Psoas muscle (tissue), 8 donors: ENCODE measurements around the gene MED7. TPM values are rescaled to one million over a fixed set of nuclear protein-coding genes. Genes with fewer than 3 reads are reported as not detected.
A peak's percentile ranks its signal among the peaks of the same experiment; 100 is the strongest.

Experiments used
- ATAC-seq, 4 donors: fragments of 200-7000 bp; cut with Tn5 transposase; one replicate each; pipeline ENCODE4 v1.9.1; 2020; ENCODE audit warnings: moderate library complexity in 3 of 4, mild to moderate bottlenecking in 2 of 4
- DNase-seq, 2 donors: peaks; one replicate each; pipeline ENCODE4 v3.0.0-alpha.2; 2020
- H3K27ac ChIP-seq: fragments of 200-600 bp; one replicate; pipeline ENCODE4 v1.8.0; 2022
- H3K27me3 ChIP-seq, 3 donors: fragments of 200-600 bp in 1 of 3; one replicate each; pipeline versions ENCODE4 v1.6.1 to v1.8.0; 2013 to 2022; ENCODE audit warnings: low read length in 2 of 3, mild to moderate bottlenecking in 2 of 3, moderate library complexity in 1 of 3; ENCODE audit not compliant: insufficient read depth in 3 of 3
- H3K36me3 ChIP-seq, 2 donors: fragments of 200-600 bp in 1 of 2; one replicate each; pipeline versions ENCODE4 v1.6.1 to v1.8.0; 2013 to 2022; ENCODE audit warnings: low read depth in 1 of 2, mild to moderate bottlenecking in 1 of 2, moderate library complexity in 1 of 2; ENCODE audit not compliant: insufficient read depth in 1 of 2
- H3K4me1 ChIP-seq: fragments of 200-600 bp; one replicate; pipeline ENCODE4 v1.8.0; 2022
- H3K4me3 ChIP-seq: fragments of 200-600 bp; one replicate; pipeline ENCODE4 v1.8.0; 2022; ENCODE audit warnings: mild to moderate bottlenecking
- H3K9me3 ChIP-seq: fragments of 200-600 bp; one replicate; pipeline ENCODE4 v1.8.0; 2022
- CTCF ChIP-seq: fragments of 200-600 bp; IDR thresholded peaks from one replicate; pipeline ENCODE4 v1.8.0; 2022; ENCODE audit warnings: antibody characterized with exemption
- WGBS, 3 donors: extraction: QIAGEN DNeasy Blood & Tissue Kit; methylation state at CpG; one replicate each; pipeline versions ENCODE4 v1.1.6 to v1.1.7; 2013; 5-methylcytosine and 5-hydroxymethylcytosine counted together
- intact Hi-C, 2 donors: fragments of 100-400 bp; cut with DNase I; formaldehyde crosslinking; loops; one replicate each; pipeline versions ENCODE4 v1.11.0 to v1.14.2; 2022
- polyA plus RNA-seq, 3 donors: library from polyadenylated mRNA; stranded (reverse); fragments of 200-250 nt; gene quantifications; one replicate each; pipeline ENCODE4 v1.2.3, GENCODE V29; 2013
- total RNA-seq, 4 donors: library from RNA; stranded (reverse); fragmentation: NEBNext Ultra II Directional in 2 of 4; extraction: Animal tissue kit (Norgen Biotek cat#: 25700) in 2 of 4; gene quantifications; one replicate each; pipeline versions ENCODE4 v1.2.1 to v1.2.4, GENCODE V29; 2021 to 2023
- donor health status: healthy with polysubstance abuse.
- donor health status: DM: no; HTN: no; CAD: no; lungs with moderate emphysema.
- donor health status: Bipolar disorder and iron deficiency.
- donor health status: healthy.
- donor health status: DM: yes; HTN: yes; CAD: no.
- donor health status: DM: no; HTN: no; CAD: no.
- donor health status: DM: no; HTN: no; CAD: no.
- donor health status: DM: yes; HTN: yes; CAD: no.

MED7 gene
- total and polyA plus RNA-seq, 7 donors: 10.6 to 17.5 (median 11.8) TPM

- Histone ChIP-seq H3K4me1 (no peaks in the 10 kb centered on the region), H3K27me3 (no peaks in the 10 kb centered on the region), H3K36me3 (no peaks in the 10 kb centered on the region), H3K27ac (no peak overlapping the region), H3K4me3 (no peak overlapping the region), H3K9me3 (no peaks in the 10 kb centered on the region)
- peak; percentile 77 for TF ChIP-seq CTCF
- DNase-seq: peak in 1 of 2 donors; percentile 27
- peak in 3 of 4 donors; percentile 58 to 80 (median 63) for ATAC-seq
- 75 to 78% (median 77%) methylated on average over 14 of the region's 14 CpGs for WGBS, 3 donors
- intact Hi-C loops: loop anchor here in 1 of 2 donors (1.0 to 10.0 kb wide), 2 partner anchors 161 to 596 kb away; partner anchors contain the start of gene LSM11
Measured at GRCh38 chr5:157148734-157149615, 6.3 kb upstream of the MED7 start.

- ATAC-seq: peak; percentile 49 to 76 (median 62)
- H3K27ac ChIP-seq: peak overlapping the region; percentile 97
- no peaks in the 10 kb centered on the region for H3K9me3 ChIP-seq
- H3K27me3 ChIP-seq: no peaks in the 10 kb centered on the region
- intact Hi-C loops: loop anchor here in 1 of 2 donors (10.0 kb wide), 1 partner anchor 601 kb away; the partner anchor contains the start of gene LSM11
- TF ChIP-seq CTCF: no peak
- peaks cover 8% of the 10 kb centered on the region for H3K4me1 ChIP-seq
- peak overlapping the region; percentile 99 for H3K4me3 ChIP-seq
- DNase-seq: peak; percentile 43 to 59
- WGBS, 3 donors: 5 to 12% (median 8%) methylated on average over 33 of the region's 33 CpGs
- peaks cover 0 to 10% of the 10 kb centered on the region in 2 donors for H3K36me3 ChIP-seq
Measured at GRCh38 chr5:157143127-157143971, 684 bp upstream of the MED7 start.

GRCh38 chr5:157137691-157138090 lies 5.0 kb downstream of the MED7 start:
- 92 to 95% (median 93%) methylated on average over 6 of the region's 6 CpGs for WGBS, 3 donors
- H3K4me3 ChIP-seq: no peak overlapping the region
- peaks cover 8% of the 10 kb centered on the region for H3K4me1 ChIP-seq
- no peak overlapping the region for H3K27ac ChIP-seq
- peaks cover 0 to 27% of the 10 kb centered on the region in 2 donors for H3K36me3 ChIP-seq
- DNase-seq: no peak
- intact Hi-C loops: no loop called here
- H3K9me3 ChIP-seq: no peaks in the 10 kb centered on the region
- no peaks in the 10 kb centered on the region for H3K27me3 ChIP-seq
- no peak for TF ChIP-seq CTCF
- ATAC-seq: peak in 2 of 4 donors; percentile 40 to 44

GRCh38 chr5:157132281-157132612 lies 10.4 kb downstream of the MED7 start:
- Histone ChIP-seq H3K36me3 (peaks cover 0 to 6% of the 10 kb centered on the region in 2 donors), H3K27ac (no peak overlapping the region), H3K4me3 (no peak overlapping the region), H3K4me1 (no peaks in the 10 kb centered on the region), H3K27me3 (no peaks in the 10 kb centered on the region), H3K9me3 (no peaks in the 10 kb centered on the region)
- no peak for TF ChIP-seq CTCF
- intact Hi-C loops: no loop called here
- 30 to 31% (median 31%) methylated on average over 1 of the region's 1 CpG for WGBS, 3 donors
- no peak for DNase-seq
- no peak for ATAC-seq
